K562 (cell line): ENCODE data around the gene CALML6. TPM values are rescaled to one million over a fixed set of nuclear protein-coding genes. Genes with fewer than 3 reads are reported as not detected.

Experiments used
- CEBPG ChIP-seq, 3 experiments: fragments of 200-800 bp in 1 of 3; sonication (Bioruptor generic) in 1 of 3; sonication (generic) in 1 of 3; formaldehyde crosslinking in 1 of 3; IDR thresholded peaks in 2 of 3; conservative IDR thresholded peaks in 1 of 3; 2 replicates each; pipeline versions ENCODE4 v1.6.1 to v1.8.0; 2016 to 2022; ENCODE audit warnings: missing compliant biosample characterization in 2 of 3, missing genetic modification characterization in 2 of 3, mild to moderate bottlenecking in 1 of 3, missing genetic modification reagents in 1 of 3
- CREB1 ChIP-seq, 2 experiments: sonication (generic) in 1 of 2; formaldehyde crosslinking in 1 of 2; IDR thresholded peaks; 2 replicates each; pipeline versions ENCODE4 v1.6.1 to v1.8.0; 2012 to 2022; ENCODE audit warnings: inconsistent platforms in 1 of 2, mild to moderate bottlenecking in 1 of 2, missing genetic modification reagents in 1 of 2, moderate library complexity in 1 of 2
- CTBP1 ChIP-seq: fragments of 450-650 bp; IDR thresholded peaks from 2 replicates; pipeline ENCODE4 v1.6.1; 2016; ENCODE audit warnings: borderline replicate concordance
- CTCF ChIP-seq, 3 experiments: IDR thresholded peaks in 2 of 3; conservative IDR thresholded peaks in 1 of 3; 2 replicates each; pipeline ENCODE4 v1.5.1; 2011 to 2012; ENCODE audit warnings: low read length in 3 of 3, mild to moderate bottlenecking in 3 of 3, control low read depth in 2 of 3, improper control_type of control experiment in 1 of 3, inconsistent platforms in 1 of 3, low read depth in 1 of 3, mixed read lengths in 1 of 3, moderate library complexity in 1 of 3; ENCODE audit not compliant: insufficient read depth in 2 of 3
- EHMT2 ChIP-seq: fragments of 450-650 bp; IDR thresholded peaks from 2 replicates; pipeline ENCODE4 v1.6.1; 2018; ENCODE audit warnings: antibody characterized with exemption
- FOXA3 ChIP-seq, 2 experiments: fragments of 450-650 bp in 1 of 2; sonication (generic) in 1 of 2; formaldehyde crosslinking; IDR thresholded peaks in 1 of 2; conservative IDR thresholded peaks in 1 of 2; 2 replicates each; pipeline versions ENCODE4 v1.4.0 to v1.8.0; 2020 to 2022; ENCODE audit warnings: mild to moderate bottlenecking in 2 of 2, missing genetic modification reagents in 1 of 2
- KDM1A ChIP-seq, 2 experiments: fragments of 450-650 bp; IDR thresholded peaks; 2 replicates each; pipeline ENCODE4 v1.6.1; 2016; ENCODE audit warnings: mild to moderate bottlenecking in 2 of 2
- MAZ ChIP-seq, 2 experiments: fragments of 450-650 bp in 1 of 2; sonication (generic) in 1 of 2; formaldehyde crosslinking; IDR thresholded peaks in 1 of 2; conservative IDR thresholded peaks in 1 of 2; 2 replicates each; pipeline versions ENCODE4 v1.4.0 to v1.5.0; 2020; ENCODE audit warnings: mild to moderate bottlenecking in 1 of 2, missing genetic modification reagents in 1 of 2
- PBX2 ChIP-seq, 2 experiments: IDR thresholded peaks in 1 of 2; conservative IDR thresholded peaks in 1 of 2; 2 replicates each; pipeline ENCODE4 v1.6.1; 2016; ENCODE audit warnings: low read depth in 2 of 2, mild to moderate bottlenecking in 1 of 2, missing compliant biosample characterization in 1 of 2, missing genetic modification characterization in 1 of 2, moderate library complexity in 1 of 2
- RCOR1 ChIP-seq, 2 experiments: IDR thresholded peaks; 2 replicates each; pipeline ENCODE4 v1.6.1; 2012; ENCODE audit warnings: low read depth in 2 of 2, low read length in 2 of 2, borderline replicate concordance in 1 of 2, improper control_type of control experiment in 1 of 2
- SAP30 ChIP-seq: fragments of 200-600 bp; sonication (generic); IDR thresholded peaks from 2 replicates; pipeline ENCODE4 v1.6.1; 2012; ENCODE audit warnings: borderline replicate concordance, low read depth, mild to moderate bottlenecking, moderate library complexity, low read length, control low read depth, inconsistent platforms; ENCODE audit not compliant: insufficient read depth, poor library complexity, severe bottlenecking
- TCF3 ChIP-seq: sonication (generic); formaldehyde crosslinking; IDR thresholded peaks from 2 replicates; pipeline ENCODE4 v1.4.0; 2020; ENCODE audit warnings: mild to moderate bottlenecking, missing genetic modification reagents
- YY1 ChIP-seq, 3 experiments: IDR thresholded peaks; 2 replicates each; pipeline ENCODE4 v1.6.1; 2011; ENCODE audit warnings: low read length in 2 of 3, mild to moderate bottlenecking in 2 of 3, moderate library complexity in 2 of 3, borderline replicate concordance in 1 of 3, control low read depth in 1 of 3, low read depth in 1 of 3; ENCODE audit not compliant: insufficient read depth in 3 of 3, insufficient replicate concordance in 2 of 3, control insufficient read depth in 1 of 3, insufficient read length in 1 of 3; ENCODE audit errors: extremely low read depth in 1 of 3
- ZBTB2 ChIP-seq: fragments of 450-650 bp; IDR thresholded peaks from 2 replicates; pipeline ENCODE4 v1.6.1; 2016; ENCODE audit warnings: antibody characterized with exemption
- ZNF212 ChIP-seq: fragments of 450-650 bp; formaldehyde crosslinking; IDR thresholded peaks from 2 replicates; pipeline ENCODE4 v1.4.0; 2020; ENCODE audit warnings: mild to moderate bottlenecking
- polyA plus RNA-seq, 8 experiments: library from polyadenylated mRNA; depleted of rRNA in 4 of 8; stranded (reverse) in 5 of 8; unstranded in 3 of 8; fragments of >200 nt; fragmentation: Nextera tagmentation in 2 of 8; fragmentation: Illumina TruSeq in 1 of 8; extraction: Ambion mirVana in 2 of 8; extraction: Trizol in 1 of 8; gene quantifications; 2 replicates each; pipeline versions ENCODE4 v1.2.1 to v1.2.3, GENCODE V29; 2011 to 2014; ENCODE audit warnings: inconsistent platforms in 1 of 8, missing spikeins in 1 of 8
- total RNA-seq, 7 experiments: library from RNA; depleted of rRNA in 6 of 7; stranded (reverse); fragments of >200 nt in 6 of 7; fragmentation: Illumina TruSeq in 2 of 7; extraction: Trizol in 2 of 7; gene quantifications; 2 replicates each; pipeline versions ENCODE4 v1.2.1 to v1.2.3, GENCODE V29; 2011 to 2021; ENCODE audit warnings: low replicate concordance in 1 of 7

The CALML6 gene
- total and polyA plus RNA-seq, 9 of the 15 experiments (the other 6 are each of a cell fraction or from before 2014, with no cell fraction given), result 0.14 TPM; not detected in 8

- peak; percentile 77 to 97 (median 85) for TF ChIP-seq CTCF (IDR thresholded peaks at IDR 0.05 in 2 of 3, conservative IDR thresholded peaks at IDR 0.05 in 1 of 3; ENCODE audit: insufficient read depth in 2 of 3, low read depth in 1 of 3, low read length in 3 of 3)
- TF ChIP-seq FOXA3 (CRISPR knock-in tag; conservative IDR thresholded peaks at IDR 0.05 in 1 of 2, IDR thresholded peaks at IDR 0.05 in 1 of 2), result peak in 1 of 2 experiments; percentile 26; a peak in 2 of 4 replicates
- TF ChIP-seq PBX2 (CRISPR knock-in tag; IDR thresholded peaks at IDR 0.05; ENCODE audit: low read depth), result no peak
- TF ChIP-seq PBX2 (tag; conservative IDR thresholded peaks at IDR 0.05; ENCODE audit: low read depth), result no peak
- peak; percentile 89; the same call in 1 of the 2 replicates for TF ChIP-seq EHMT2
- peak; percentile 40; the same call in 1 of the 2 replicates for TF ChIP-seq CTBP1
- TF ChIP-seq ZNF212 (CRISPR knock-in tag), result no peak
- TF ChIP-seq TCF3 (CRISPR knock-in tag), result no peak
- TF ChIP-seq RCOR1 (IDR thresholded peaks at IDR 0.05; ENCODE audit: borderline replicate concordance in 1 of 2, low read depth in 2 of 2, low read length in 2 of 2), result peak in 1 of 2 experiments; percentile 31; a peak in 1 of 4 replicates
- 0 out of 2 replicates have a peak, but pooled peaks have one; percentile 20 for TF ChIP-seq CEBPG (CRISPR knock-in tag; IDR thresholded peaks at IDR 0.05)
- no peak for TF ChIP-seq CEBPG (tag; conservative IDR thresholded peaks at IDR 0.05 in 1 of 2, IDR thresholded peaks at IDR 0.05 in 1 of 2)
- no peak for TF ChIP-seq CREB1 (IDR thresholded peaks at IDR 0.05)
- TF ChIP-seq CREB1 (CRISPR knock-in tag; IDR thresholded peaks at IDR 0.05), result peak; percentile 62; the same call in 1 of the 2 replicates
- TF ChIP-seq ZBTB2, result peak; percentile 47; the same call in 1 of the 2 replicates
- peak in 1 of 3 experiments; percentile 32 for TF ChIP-seq YY1 (IDR thresholded peaks at IDR 0.05; ENCODE audit: borderline replicate concordance in 1 of 3, control insufficient read depth in 1 of 3, extremely low read depth in 1 of 3, insufficient read depth in 3 of 3, insufficient read length in 1 of 3, insufficient replicate concordance in 2 of 3, low read depth in 1 of 3, low read length in 2 of 3)
- peak; percentile 63 for TF ChIP-seq SAP30
- peak in 1 of 2 experiments; percentile 48; a peak in 1 of 4 replicates for TF ChIP-seq MAZ (CRISPR knock-in tag; conservative IDR thresholded peaks at IDR 0.05 in 1 of 2, IDR thresholded peaks at IDR 0.05 in 1 of 2)
- no peak; a peak in 1 of 4 replicates for TF ChIP-seq KDM1A (IDR thresholded peaks at IDR 0.05)
Observed at GRCh38 chr1:1943834-1944570, 28.9 kb downstream of the CALML6 start (continued).
